Measurements from ENCODE around the gene EID2.

DNA sequence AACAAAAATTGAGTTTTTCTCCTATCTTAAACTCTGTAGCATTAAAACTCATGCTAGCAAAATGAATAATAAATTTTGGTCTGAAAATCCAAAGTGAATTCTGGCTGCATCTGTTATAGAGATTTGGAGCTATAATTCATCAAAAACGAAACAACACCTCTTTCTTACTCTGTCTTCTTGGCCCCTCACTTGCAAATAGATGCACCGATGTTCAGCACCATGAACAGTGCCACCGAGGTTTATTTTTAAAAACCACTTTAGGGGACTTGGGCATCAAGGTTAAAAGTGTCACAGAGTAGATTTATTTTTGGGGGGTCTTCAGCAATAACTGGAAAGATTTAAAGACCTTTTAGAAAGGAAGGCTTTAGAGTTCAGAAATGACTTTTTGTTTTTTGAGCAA lies 26.1 kb upstream of the EID2 start:
- TF ChIP-seq, protein P1, sequence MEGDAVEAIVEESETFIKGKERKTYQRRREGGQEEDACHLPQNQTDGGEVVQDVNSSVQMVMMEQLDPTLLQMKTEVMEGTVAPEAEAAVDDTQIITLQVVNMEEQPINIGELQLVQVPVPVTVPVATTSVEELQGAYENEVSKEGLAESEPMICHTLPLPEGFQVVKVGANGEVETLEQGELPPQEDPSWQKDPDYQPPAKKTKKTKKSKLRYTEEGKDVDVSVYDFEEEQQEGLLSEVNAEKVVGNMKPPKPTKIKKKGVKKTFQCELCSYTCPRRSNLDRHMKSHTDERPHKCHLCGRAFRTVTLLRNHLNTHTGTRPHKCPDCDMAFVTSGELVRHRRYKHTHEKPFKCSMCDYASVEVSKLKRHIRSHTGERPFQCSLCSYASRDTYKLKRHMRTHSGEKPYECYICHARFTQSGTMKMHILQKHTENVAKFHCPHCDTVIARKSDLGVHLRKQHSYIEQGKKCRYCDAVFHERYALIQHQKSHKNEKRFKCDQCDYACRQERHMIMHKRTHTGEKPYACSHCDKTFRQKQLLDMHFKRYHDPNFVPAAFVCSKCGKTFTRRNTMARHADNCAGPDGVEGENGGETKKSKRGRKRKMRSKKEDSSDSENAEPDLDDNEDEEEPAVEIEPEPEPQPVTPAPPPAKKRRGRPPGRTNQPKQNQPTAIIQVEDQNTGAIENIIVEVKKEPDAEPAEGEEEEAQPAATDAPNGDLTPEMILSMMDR (IDR thresholded peaks at IDR 0.05) = no peak
- no peak for TF ChIP-seq POLR2A (IDR thresholded peaks at IDR 0.05)

Measured in body of pancreas (tissue), 4 donors.